NT2/D1 (cell line): Measurements from ENCODE around the gene TAF11L10.
"Not testable (repeated sequence)": the region's sequence is repeated elsewhere in the genome, so short reads cannot be mapped to it uniquely, and the experiment has no call there.

Experiments
- SUZ12 ChIP-seq: IDR thresholded peaks from 2 replicates; pipeline ENCODE4 v1.6.1; 2011; ENCODE audit not compliant: insufficient read length, insufficient read depth; ENCODE audit errors: extremely low read depth
- YY1 ChIP-seq: IDR thresholded peaks from 2 replicates; pipeline ENCODE4 v1.6.1; 2011; ENCODE audit not compliant: insufficient read length, insufficient read depth
- ZNF274 ChIP-seq: IDR thresholded peaks from 2 replicates; pipeline ENCODE4 v1.6.1; 2011; ENCODE audit warnings: mild to moderate bottlenecking, low read depth, low read length

DNA sequence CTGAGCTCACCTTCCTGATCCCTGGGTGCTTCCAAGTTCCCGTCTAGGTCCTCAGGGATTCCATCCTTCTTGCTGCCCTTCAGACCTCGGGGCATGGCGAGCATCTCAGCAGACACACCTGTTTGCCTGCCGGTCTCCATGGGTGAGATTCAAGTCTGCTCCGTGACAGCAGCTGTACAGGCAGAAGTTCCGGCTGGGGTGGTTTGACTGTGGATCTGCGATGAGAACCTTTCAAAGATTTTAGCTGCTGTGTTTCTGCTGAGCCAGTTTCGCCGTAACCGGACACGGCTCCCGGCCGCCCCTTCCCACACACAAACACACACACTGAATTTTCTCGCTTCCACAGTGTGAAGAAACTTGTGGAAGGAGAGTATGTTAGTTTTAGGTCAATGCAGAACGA is 3.4 kb downstream of the TAF11L10 start, which contains the start of gene TAF11L9:
- TF ChIP-seq SUZ12, YY1, ZNF274: not testable (repeated sequence)
